NCI-H460 (cell line): ENCODE data around the gene MOV10. TPM values are rescaled to one million over a fixed set of nuclear protein-coding genes. Genes with fewer than 3 reads are reported as not detected.
"Not testable (repeated sequence)": the region's sequence is repeated elsewhere in the genome, so short reads cannot be mapped to it uniquely, and the experiment has no call there.

Experiments
- DNase-seq: peaks from one replicate; pipeline ENCODE4 v3.0.0-alpha.2; 2016; ENCODE audit warnings: low read depth; ENCODE audit errors: extremely low read depth
- total RNA-seq: library from RNA; depleted of rRNA; stranded (reverse); fragments of >200 nt; shearing (Covaris generic); gene quantifications from 2 replicates; pipeline ENCODE4 v1.2.3, GENCODE V29; 2014

Gene MOV10
- total RNA-seq, 1 experiment from 2014 or later = 29.5 TPM

GRCh38 chr1:112711670-112712069, 37.2 kb downstream of the MOV10 start:
- DNase-seq = no peak

DNA sequence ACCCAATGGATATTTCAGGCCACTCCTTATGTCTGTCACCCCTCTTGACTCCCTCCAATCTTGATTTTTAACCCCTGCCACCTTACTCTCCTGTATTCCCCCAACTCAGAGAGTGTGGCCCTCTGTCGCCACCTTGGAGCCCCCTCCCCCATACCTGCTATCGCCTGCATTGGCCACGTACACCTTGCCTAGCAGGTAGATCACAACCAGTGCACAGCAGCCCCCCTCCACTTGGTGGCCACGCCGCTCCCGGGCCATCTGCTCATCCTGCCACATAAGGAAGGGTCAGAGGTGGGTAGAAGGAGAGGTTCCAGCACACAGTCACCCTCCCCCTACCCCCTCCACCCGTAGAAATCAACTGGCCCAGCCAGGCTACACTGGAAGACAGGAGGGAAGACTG, 37.7 kb downstream of the MOV10 start:
- DNase-seq = no peak

DNA sequence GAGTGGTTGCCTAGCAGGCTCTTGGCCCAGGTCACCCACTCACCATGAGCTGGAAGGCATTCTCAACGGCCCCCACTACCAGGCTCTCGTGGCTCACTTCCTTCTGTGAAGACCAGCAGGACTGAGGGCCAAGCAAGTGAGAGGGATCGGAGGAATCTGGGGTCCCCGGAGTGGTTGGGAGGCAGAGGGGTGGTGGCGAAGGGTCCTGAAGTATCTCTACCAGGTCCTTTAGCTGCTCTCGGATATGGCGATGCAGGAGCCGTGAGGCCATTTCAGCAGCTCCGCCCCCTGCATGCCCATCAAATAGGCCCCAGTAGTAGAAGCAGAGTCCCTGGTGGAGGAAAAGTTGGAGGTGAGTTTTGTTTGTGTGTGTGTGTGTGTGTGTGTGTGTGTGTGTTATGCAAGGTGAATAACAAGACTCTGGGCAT, 38.3 kb downstream of the MOV10 start:
- no peak for DNase-seq

- DNase-seq = no peak
Measured at GRCh38 chr1:112713466-112714312, 39.2 kb downstream of the MOV10 start.

- no peak for DNase-seq
Measured at GRCh38 chr1:112714313-112715263, 40.1 kb downstream of the MOV10 start.

DNA sequence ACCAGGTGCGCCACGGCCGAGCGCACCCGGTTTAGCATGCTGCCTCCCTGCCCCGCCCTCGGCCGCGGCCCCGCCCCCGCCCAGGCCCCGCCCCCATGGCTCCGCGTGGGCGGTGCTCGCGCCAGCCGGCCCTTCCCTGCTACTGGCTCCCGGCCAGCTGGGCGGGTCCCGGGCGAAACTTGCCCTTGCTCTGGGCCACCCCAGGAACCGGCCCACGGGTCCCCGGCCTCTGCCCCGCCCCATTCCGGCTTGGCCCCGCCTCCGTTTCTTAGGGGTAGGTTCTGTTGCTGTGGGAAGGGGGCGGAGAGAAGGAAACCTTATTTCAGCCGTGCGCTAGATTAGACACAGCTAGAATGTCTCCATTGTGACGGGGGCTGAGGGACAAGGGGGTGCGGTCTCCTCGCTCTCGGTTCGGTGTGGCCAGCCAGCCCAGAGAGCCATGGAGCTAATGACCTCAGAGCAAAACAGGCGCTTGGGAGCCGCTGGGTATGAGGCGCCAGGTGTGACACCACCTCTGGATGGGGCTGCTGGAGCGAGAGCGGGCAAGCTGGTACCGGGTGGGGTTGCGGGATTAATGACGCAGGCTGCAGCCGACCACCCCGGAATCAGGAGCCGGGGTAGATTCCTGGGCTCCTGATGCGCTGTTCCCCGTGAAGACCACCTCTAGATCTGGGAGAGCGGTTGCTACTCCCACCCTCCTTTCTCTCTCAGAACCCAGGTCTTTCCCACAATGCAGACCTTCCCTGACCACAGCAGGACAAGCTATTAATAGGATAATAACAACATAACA, 41.0 kb downstream of the MOV10 start, which contains the start of gene PPM1J:
PPM1J (minus strand) TSS at position 69 of the 790 bp plus-strand sequence; CDS start at position 38, 31 bp downstream.
- DNase-seq = peak; percentile 83

DNA sequence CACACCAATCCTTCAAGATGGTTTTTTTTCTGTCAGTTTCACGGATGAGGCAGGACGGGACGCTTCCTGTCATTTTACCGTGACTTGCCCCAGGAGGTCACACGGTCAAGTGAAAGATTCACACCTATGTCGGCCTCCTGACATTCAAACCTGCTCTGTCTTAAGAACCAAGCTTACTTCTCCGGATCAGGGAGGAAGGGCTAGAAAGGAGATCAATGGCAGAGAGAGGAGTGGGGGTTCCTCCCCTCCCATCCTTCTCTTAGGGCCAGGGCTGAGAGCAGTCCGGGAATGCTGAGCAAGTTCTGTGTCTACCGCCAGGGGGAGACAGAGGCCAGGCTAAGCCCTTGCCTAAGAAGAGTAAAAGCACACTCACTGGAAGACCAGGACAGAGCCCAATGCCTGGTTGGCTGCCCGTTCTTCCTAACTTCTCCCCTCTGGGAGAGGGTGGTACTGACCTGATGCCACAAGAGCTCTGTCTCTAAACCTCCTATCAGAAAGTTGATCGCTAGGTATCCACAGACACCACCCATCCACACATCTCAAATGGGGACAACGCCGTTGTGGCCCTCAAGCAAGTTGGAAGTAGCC, 41.8 kb downstream of the MOV10 start:
- DNase-seq = peak; percentile 82

DNA sequence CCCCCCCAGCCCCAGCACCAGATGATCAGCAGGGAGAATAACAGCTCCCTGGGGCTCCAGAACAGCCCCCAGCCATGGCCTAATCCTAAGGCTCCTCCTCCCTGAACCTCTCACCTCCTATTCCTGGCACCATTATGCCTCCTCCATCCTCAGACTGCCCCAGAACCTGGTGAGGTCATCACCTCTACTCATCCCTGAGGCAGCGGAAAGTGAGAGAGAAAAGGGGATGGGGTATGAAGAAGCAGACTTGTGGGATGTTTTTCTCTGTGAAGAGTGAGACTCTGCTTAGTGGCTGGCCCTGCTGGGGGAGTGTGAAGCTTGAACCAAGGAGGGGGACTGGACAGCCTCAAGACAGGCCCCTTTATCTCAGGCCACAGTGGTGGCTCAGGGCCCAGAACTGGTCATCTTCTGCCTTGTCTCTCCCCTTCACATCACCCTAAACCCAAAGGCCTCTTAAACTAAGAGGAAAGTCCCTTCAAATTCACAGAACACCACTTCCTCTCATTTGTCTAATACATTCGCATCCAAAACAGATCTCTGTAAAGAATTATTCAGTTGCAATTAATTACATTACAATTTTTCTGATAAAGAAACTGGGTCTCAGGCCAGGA, 42.9 kb downstream of the MOV10 start:
- no peak for DNase-seq

DNA sequence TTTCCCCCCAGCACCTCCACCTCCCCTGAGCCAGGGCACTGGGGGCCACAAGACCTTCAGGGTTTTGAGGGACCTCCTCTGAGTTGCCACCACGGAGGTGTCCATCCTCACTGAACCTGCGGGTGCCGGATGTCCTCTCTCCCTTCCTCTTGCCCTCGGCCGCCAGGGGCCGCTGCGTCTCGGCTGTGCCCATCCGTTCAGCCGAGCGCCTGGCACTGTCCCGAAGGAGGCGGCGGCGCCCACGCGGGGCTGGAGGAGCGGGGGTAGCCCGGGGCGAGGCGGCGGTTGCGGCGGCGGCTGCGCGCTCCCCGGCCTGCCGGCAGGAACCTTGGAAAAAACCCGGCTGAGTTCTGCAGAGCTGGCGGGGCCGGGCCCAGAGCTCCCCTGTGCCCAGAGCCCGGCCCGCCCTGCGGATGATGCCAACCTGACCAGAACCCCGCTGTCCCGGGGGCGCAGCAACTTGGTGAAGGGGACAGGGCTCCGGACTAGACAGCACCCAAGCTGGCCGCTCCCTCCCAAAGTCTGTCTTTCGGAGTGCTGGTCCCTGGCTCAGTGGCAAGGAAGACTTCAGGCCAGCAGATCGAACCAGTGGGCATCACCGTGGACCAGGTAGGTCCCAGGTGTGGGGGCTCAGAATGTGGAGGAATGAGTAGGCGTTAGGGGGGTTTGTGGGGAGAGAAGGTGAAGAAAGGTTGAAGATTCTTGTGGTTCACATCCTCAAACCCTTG, 44.4 kb downstream of the MOV10 start:
- peak; percentile 64 for DNase-seq

- DNase-seq = no peak
Measured at GRCh38 chr1:112719706-112720105, 45.2 kb downstream of the MOV10 start.

DNA sequence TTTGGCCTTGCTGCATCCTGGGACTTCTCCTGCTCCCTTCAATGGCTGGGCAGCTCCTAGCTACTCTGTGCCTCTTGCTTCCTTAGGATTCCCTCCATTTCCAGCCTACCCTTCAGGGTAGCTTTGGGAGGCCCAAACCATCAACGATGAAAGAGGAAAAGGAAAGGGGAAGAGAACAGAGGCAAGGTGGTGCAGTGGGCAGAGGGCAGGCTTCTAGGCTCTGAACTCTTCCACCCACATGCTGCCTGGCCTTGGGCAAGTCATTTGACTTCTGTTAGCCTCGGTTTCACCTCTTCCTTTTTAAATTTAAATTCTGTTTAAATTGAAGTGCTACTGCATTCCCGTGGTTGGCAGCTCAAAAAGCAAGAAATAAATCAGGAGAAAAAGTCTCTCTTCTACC, 46.3 kb downstream of the MOV10 start:
- DNase-seq = no peak

DNA sequence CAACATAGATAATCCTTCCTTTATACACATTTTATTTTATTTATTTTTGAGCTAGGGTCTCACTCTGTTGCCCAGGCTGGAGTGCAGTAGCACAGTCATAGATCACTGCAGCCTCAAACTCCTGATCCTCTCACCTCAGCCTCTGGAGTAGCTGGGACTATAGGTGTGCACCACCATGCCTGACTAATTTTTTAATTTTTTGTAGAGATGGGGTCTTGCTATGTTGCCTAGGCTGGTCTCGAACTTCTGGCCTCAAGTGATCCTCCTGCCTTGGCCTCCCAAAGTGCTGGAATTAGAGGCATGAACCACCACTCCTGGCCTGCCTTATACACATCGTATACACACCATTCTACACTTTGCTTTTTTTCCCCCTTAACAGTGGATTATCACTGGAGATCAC, 46.8 kb downstream of the MOV10 start:
- DNase-seq = not testable (repeated sequence)

- DNase-seq = no peak
Measured at GRCh38 chr1:112721966-112722524, 47.6 kb downstream of the MOV10 start.

DNA sequence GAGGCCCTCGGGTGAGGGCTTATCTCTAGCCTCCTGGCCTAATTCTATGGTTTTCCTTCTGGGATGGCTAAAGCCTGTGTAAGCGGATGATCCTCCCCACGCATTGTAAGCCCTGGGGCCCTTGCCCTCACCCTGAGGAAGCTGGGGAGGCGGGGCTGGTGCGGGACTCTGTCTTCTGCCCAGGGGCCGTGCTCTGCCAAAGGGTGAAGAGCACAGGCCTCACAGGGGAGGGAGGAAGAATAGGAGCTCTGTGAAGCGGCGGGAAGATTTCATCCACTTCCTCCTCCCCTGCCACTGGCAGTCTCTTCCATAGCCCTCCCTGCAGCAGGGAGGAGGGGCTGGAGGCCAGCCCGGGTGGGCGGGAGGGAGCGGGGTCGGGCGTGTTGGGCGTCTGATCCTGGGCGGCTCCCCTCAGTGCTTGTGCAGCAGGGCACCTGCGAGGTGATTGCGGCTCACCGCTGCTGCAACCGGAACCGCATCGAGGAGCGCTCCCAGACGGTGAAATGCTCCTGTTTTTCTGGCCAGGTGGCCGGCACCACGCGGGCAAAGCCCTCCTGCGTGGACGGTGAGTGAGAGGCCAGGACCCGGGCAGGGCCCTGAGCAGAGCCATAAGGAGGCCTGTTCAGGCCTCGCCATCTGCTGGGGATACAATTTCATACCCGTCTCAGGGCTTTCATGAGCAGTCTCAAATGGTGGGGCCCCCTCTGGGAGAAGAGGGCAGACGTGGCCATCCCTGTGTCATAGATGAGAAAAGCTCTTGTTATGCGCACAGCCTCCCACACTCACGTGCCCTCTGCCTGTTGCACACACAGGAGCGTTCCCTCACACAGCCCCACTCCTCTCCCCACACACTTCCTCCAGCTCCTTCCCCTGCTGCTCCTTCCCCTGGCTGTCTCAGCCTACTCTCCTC, 48.4 kb downstream of the MOV10 start:
- DNase-seq = no peak

GRCh38 chr1:112723511-112723839, 49.0 kb downstream of the MOV10 start:
- DNase-seq = no peak

GRCh38 chr1:112724240-112724639, 49.8 kb downstream of the MOV10 start:
- DNase-seq = not testable (repeated sequence)

DNA sequence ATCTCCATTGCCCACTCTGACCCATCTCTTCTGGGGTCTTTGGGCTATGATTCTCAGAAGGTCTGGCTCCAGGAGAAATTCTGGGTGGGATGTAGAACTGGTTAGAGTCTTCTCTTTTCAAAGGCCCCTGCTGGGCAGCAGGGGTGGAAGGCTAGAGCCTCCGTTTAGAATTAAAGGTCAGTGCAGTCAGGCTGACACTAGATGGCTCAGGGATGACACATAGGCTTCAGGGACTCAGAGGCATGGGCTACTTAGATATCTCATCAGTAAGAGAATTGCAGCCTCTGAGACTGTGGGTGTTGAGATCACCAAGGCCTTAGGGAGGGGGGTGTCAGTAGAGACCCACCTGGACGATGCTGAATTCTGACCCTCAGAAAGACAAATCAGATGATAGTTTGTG, 53.3 kb downstream of the MOV10 start:
- no peak for DNase-seq
